SW480 (cell line): ENCODE measurements around the gene CACNB4.
"Not testable (repeated sequence)": the region's sequence is repeated elsewhere in the genome, so short reads cannot be mapped to it uniquely, and the experiment has no call there.

Experiments used
- DNase-seq: peaks from one replicate; pipeline ENCODE4 v3.0.0-alpha.2; 2016; ENCODE audit warnings: low spot score

CACNB4 gene

GRCh38 chr2:151942540-151943205 is 156.2 kb downstream of the CACNB4 start:
- DNase-seq, result not testable (repeated sequence)

- DNase-seq, result no peak
Measured at GRCh38 chr2:151937966-151938365, 160.9 kb downstream of the CACNB4 start.

- no peak for DNase-seq
Measured at GRCh38 chr2:151936626-151937025, 162.2 kb downstream of the CACNB4 start.

GRCh38 chr2:151933266-151933804 is 165.5 kb downstream of the CACNB4 start:
- DNase-seq, result no peak

GRCh38 chr2:151931756-151932155 is 167.1 kb downstream of the CACNB4 start:
- no peak for DNase-seq

- no peak for DNase-seq
Measured at GRCh38 chr2:151931030-151931611, 167.7 kb downstream of the CACNB4 start.

- DNase-seq, result no peak
Measured at GRCh38 chr2:151930042-151930441, 168.8 kb downstream of the CACNB4 start.

GRCh38 chr2:151928380-151928779 is 170.5 kb downstream of the CACNB4 start:
- no peak for DNase-seq

GRCh38 chr2:151927501-151928221 is 171.2 kb downstream of the CACNB4 start:
- DNase-seq, result no peak

GRCh38 chr2:151922845-151923666 is 175.8 kb downstream of the CACNB4 start:
- no peak for DNase-seq

- DNase-seq, result no peak
Measured at GRCh38 chr2:151919786-151920185, 179.1 kb downstream of the CACNB4 start.

- DNase-seq, result no peak
Measured at GRCh38 chr2:151918308-151918707, 180.5 kb downstream of the CACNB4 start.

- no peak for DNase-seq
Measured at GRCh38 chr2:151916632-151917031, 182.2 kb downstream of the CACNB4 start.

GRCh38 chr2:151915629-151916025 is 183.2 kb downstream of the CACNB4 start:
- DNase-seq, result not testable (repeated sequence)

- no peak for DNase-seq
Measured at GRCh38 chr2:151914989-151915628, 183.7 kb downstream of the CACNB4 start.

- no peak for DNase-seq
Measured at GRCh38 chr2:151908204-151908882, 190.5 kb downstream of the CACNB4 start.

- no peak for DNase-seq
Measured at GRCh38 chr2:151907286-151908203, 191.3 kb downstream of the CACNB4 start.

- no peak for DNase-seq
Measured at GRCh38 chr2:151906633-151906998, 192.2 kb downstream of the CACNB4 start.

GRCh38 chr2:151905963-151906632 is 192.7 kb downstream of the CACNB4 start:
- DNase-seq, result no peak
